Dermis blood vessel endothelial cell (primary cell): Measurements from ENCODE around the gene AP1M1. TPM values are rescaled to one million over a fixed set of nuclear protein-coding genes. Genes with fewer than 3 reads are reported as not detected.

Experiments used
- DNase-seq: peaks from one replicate; pipeline ENCODE4 v3.0.0; 2010
- total RNA-seq: library from RNA; depleted of rRNA; stranded (reverse); fragments of >200 nt; gene quantifications from 2 replicates; pipeline ENCODE4 v1.2.3, GENCODE V29; 2014

AP1M1 gene
- total RNA-seq, 1 donor from 2014 or later: 65.9 TPM

- DNase-seq: peak; percentile 67
Observed at GRCh38 chr19:16185768-16186123, 12.0 kb upstream of the AP1M1 start.

GRCh38 chr19:16188521-16188920 is 9.2 kb upstream of the AP1M1 start:
- DNase-seq: no peak

- peak; percentile 21 for DNase-seq
Observed at GRCh38 chr19:16190198-16190597, 7.5 kb upstream of the AP1M1 start.

- no peak for DNase-seq
Observed at GRCh38 chr19:16190736-16191135, 7.0 kb upstream of the AP1M1 start.

GRCh38 chr19:16191216-16191908 is 6.3 kb upstream of the AP1M1 start:
- DNase-seq: no peak

- no peak for DNase-seq
Observed at GRCh38 chr19:16193466-16193865, 4.2 kb upstream of the AP1M1 start.

GRCh38 chr19:16197188-16197621 is 506 bp upstream of the AP1M1 start:
- DNase-seq: peak; percentile 61

- peak; percentile 7 for DNase-seq
Observed at GRCh38 chr19:16198370-16198651, 600 bp downstream of the AP1M1 start.

- no peak for DNase-seq
Observed at GRCh38 chr19:16199275-16199932, 1.7 kb downstream of the AP1M1 start.

GRCh38 chr19:16200038-16201010 is 2.6 kb downstream of the AP1M1 start:
- peak; percentile 10 for DNase-seq

- no peak for DNase-seq
Observed at GRCh38 chr19:16201011-16201391, 3.3 kb downstream of the AP1M1 start.

GRCh38 chr19:16202320-16203255 is 4.9 kb downstream of the AP1M1 start:
- no peak for DNase-seq

- no peak for DNase-seq
Observed at GRCh38 chr19:16203256-16204004, 5.7 kb downstream of the AP1M1 start.

GRCh38 chr19:16204005-16204294 is 6.2 kb downstream of the AP1M1 start:
- no peak for DNase-seq

- DNase-seq: no peak
Observed at GRCh38 chr19:16205205-16206045, 7.7 kb downstream of the AP1M1 start.

- DNase-seq: no peak
Observed at GRCh38 chr19:16206046-16206605, 8.4 kb downstream of the AP1M1 start.

GRCh38 chr19:16206637-16207036 is 8.9 kb downstream of the AP1M1 start:
- DNase-seq: no peak

GRCh38 chr19:16207063-16207462 is 9.4 kb downstream of the AP1M1 start:
- no peak for DNase-seq

GRCh38 chr19:16207490-16208025 is 9.8 kb downstream of the AP1M1 start:
- no peak for DNase-seq

GRCh38 chr19:16208064-16208759 is 10.5 kb downstream of the AP1M1 start:
- no peak for DNase-seq
